Uterus (tissue), 4 donors: Measurements from ENCODE around the gene ARID1B. TPM values are rescaled to one million over a fixed set of nuclear protein-coding genes. Genes with fewer than 3 reads are reported as not detected.

Experiments
- DNase-seq, 2 donors: peaks; one replicate each; pipeline ENCODE4 v3.0.0-alpha.2; 2019 to 2020
- H3K27ac ChIP-seq, 2 donors: fragments of 200-600 bp; sonication (generic); 1 replicate in 1 of 2; 2 replicates in 1 of 2; pipeline ENCODE4 v1.5.1; 2016 to 2018
- H3K27me3 ChIP-seq, 2 donors: fragments of 200-600 bp; sonication (generic); one replicate each; pipeline ENCODE4 v1.5.1; 2018 to 2019; ENCODE audit warnings: control low read depth in 1 of 2
- H3K36me3 ChIP-seq, 2 donors: fragments of 200-600 bp; sonication (generic); one replicate each; pipeline ENCODE4 v1.5.1; 2019; ENCODE audit warnings: control low read depth in 1 of 2
- H3K4me1 ChIP-seq, 2 donors: fragments of 200-600 bp; sonication (generic); one replicate each; pipeline ENCODE4 v1.5.1; 2018 to 2019; ENCODE audit warnings: control low read depth in 1 of 2
- H3K4me3 ChIP-seq, 2 donors: fragments of 200-600 bp; sonication (generic); 1 replicate in 1 of 2; 2 replicates in 1 of 2; pipeline ENCODE4 v1.5.1; 2018 to 2019; ENCODE audit warnings: mild to moderate bottlenecking in 1 of 2
- H3K9me3 ChIP-seq, 2 donors: fragments of 200-600 bp; sonication (generic); one replicate each; pipeline ENCODE4 v1.5.1; 2019; ENCODE audit warnings: control low read depth in 1 of 2
- CTCF ChIP-seq, 4 experiments: fragments of 200-600 bp in 2 of 4; fragments of 450-650 bp in 2 of 4; sonication (generic) in 2 of 4; IDR thresholded peaks; one replicate each; pipeline ENCODE4 v1.5.1; 2016 to 2019; ENCODE audit warnings: antibody characterized with exemption in 4 of 4, mild to moderate bottlenecking in 2 of 4, moderate library complexity in 1 of 4
- POLR2A ChIP-seq, 2 donors: fragments of 450-650 bp; IDR thresholded peaks; one replicate each; pipeline ENCODE4 v1.6.1; 2016; ENCODE audit warnings: antibody characterized with exemption in 2 of 2, mild to moderate bottlenecking in 1 of 2, moderate library complexity in 1 of 2
- intact Hi-C: fragments of 100-400 bp; cut with DNase I; formaldehyde crosslinking; loops from one replicate; pipeline ENCODE4 v1.15.1; 2023; ENCODE audit warnings: low total_unique reads
- total RNA-seq, 4 donors: library from RNA; depleted of rRNA in 3 of 4; stranded (reverse); fragments of >200 nt in 3 of 4; gene quantifications; one replicate each; pipeline versions ENCODE4 v1.1.0 to v1.2.4, GENCODE V29; 2014 to 2023
- donor health status: DM: yes; HTN: yes; CAD: no.

ARID1B gene
- total RNA-seq, 4 donors from 2014 or later, result 63.8 to 198 (median 125) TPM

- Histone ChIP-seq H3K4me3 (no peak overlapping the region), H3K4me1 (peaks cover 0 to 9% of the 10 kb centered on the region in 2 donors), H3K9me3 (no peaks in the 10 kb centered on the region), H3K36me3 (no peaks in the 10 kb centered on the region), H3K27ac (no peak overlapping the region), H3K27me3 (no peaks in the 10 kb centered on the region)
- intact Hi-C loops, result no loop called here
- DNase-seq, result no peak
- TF ChIP-seq POLR2A (IDR thresholded peaks at IDR 0.05) (no peak), CTCF (IDR thresholded peaks at IDR 0.05) (no peak)
Measured at GRCh38 chr6:157096105-157096504, 318.9 kb downstream of the ARID1B start.

GRCh38 chr6:157096522-157096921, 319.3 kb downstream of the ARID1B start:
- TF ChIP-seq POLR2A (IDR thresholded peaks at IDR 0.05), result no peak
- no peak for TF ChIP-seq CTCF (IDR thresholded peaks at IDR 0.05)
- Histone ChIP-seq H3K4me3 (no peak overlapping the region), H3K27me3 (no peaks in the 10 kb centered on the region), H3K27ac (no peak overlapping the region), H3K36me3 (no peaks in the 10 kb centered on the region), H3K4me1 (peaks cover 0 to 7% of the 10 kb centered on the region in 2 donors), H3K9me3 (no peaks in the 10 kb centered on the region)
- no peak for DNase-seq
- intact Hi-C loops, result no loop called here

GRCh38 chr6:157097255-157097955, 320.2 kb downstream of the ARID1B start:
- Histone ChIP-seq H3K27ac (no peak overlapping the region), H3K4me1 (no peaks in the 10 kb centered on the region), H3K4me3 (no peak overlapping the region), H3K27me3 (no peaks in the 10 kb centered on the region), H3K9me3 (no peaks in the 10 kb centered on the region), H3K36me3 (no peaks in the 10 kb centered on the region)
- intact Hi-C loops, result no loop called here
- DNase-seq, result no peak
- TF ChIP-seq POLR2A (IDR thresholded peaks at IDR 0.05) (no peak), CTCF (IDR thresholded peaks at IDR 0.05) (no peak)

GRCh38 chr6:157098999-157099398, 321.8 kb downstream of the ARID1B start:
- intact Hi-C loops, result no loop called here
- TF ChIP-seq POLR2A (IDR thresholded peaks at IDR 0.05) (no peak), CTCF (IDR thresholded peaks at IDR 0.05) (no peak)
- DNase-seq, result no peak

GRCh38 chr6:157099912-157100593, 322.9 kb downstream of the ARID1B start:
- no peak for DNase-seq
- intact Hi-C loops, result no loop called here
- no peak overlapping the region for H3K27ac ChIP-seq
- H3K4me3 ChIP-seq, result no peak overlapping the region
- no peak for TF ChIP-seq POLR2A (IDR thresholded peaks at IDR 0.05)
- TF ChIP-seq CTCF (IDR thresholded peaks at IDR 0.05), result no peak
- H3K36me3 ChIP-seq, result no peaks in the 10 kb centered on the region
- no peaks in the 10 kb centered on the region for H3K27me3 ChIP-seq
- no peaks in the 10 kb centered on the region for H3K9me3 ChIP-seq
- H3K4me1 ChIP-seq, result no peaks in the 10 kb centered on the region

More at GRCh38 chr6:157098999-157099398, 321.8 kb downstream of the ARID1B start:
- Histone ChIP-seq H3K4me1 (no peaks in the 10 kb centered on the region), H3K36me3 (no peaks in the 10 kb centered on the region), H3K27ac (no peak overlapping the region), H3K9me3 (no peaks in the 10 kb centered on the region), H3K4me3 (no peak overlapping the region), H3K27me3 (no peaks in the 10 kb centered on the region)
